Osteocyte (in vitro differentiated cells): ENCODE data around the gene ATG14. TPM values are rescaled to one million over a fixed set of nuclear protein-coding genes. Genes with fewer than 3 reads are reported as not detected.

Experiments
- DNase-seq: peaks from one replicate; pipeline ENCODE4 v3.0.0; 2021; ENCODE audit warnings: mixed read lengths; ENCODE audit not compliant: unreplicated experiment; ENCODE audit errors: extremely low spot score
- H3K27ac Mint-ChIP-seq: one replicate; pipeline ENCODE4 v1.8.0; 2021; ENCODE audit warnings: mild to moderate bottlenecking, mixed read lengths; ENCODE audit not compliant: unreplicated experiment
- H3K27me3 Mint-ChIP-seq: one replicate; pipeline ENCODE4 v1.8.0; 2021; ENCODE audit warnings: mixed read lengths; ENCODE audit not compliant: unreplicated experiment
- H3K36me3 Mint-ChIP-seq: one replicate; pipeline ENCODE4 v1.8.0; 2021; ENCODE audit warnings: mixed read lengths; ENCODE audit not compliant: unreplicated experiment
- H3K4me1 Mint-ChIP-seq: one replicate; pipeline ENCODE4 v1.8.0; 2021; ENCODE audit warnings: mixed read lengths; ENCODE audit not compliant: unreplicated experiment
- H3K4me3 Mint-ChIP-seq: one replicate; pipeline ENCODE4 v1.8.0; 2021; ENCODE audit warnings: mild to moderate bottlenecking, moderate library complexity, mixed read lengths; ENCODE audit not compliant: unreplicated experiment
- H3K9me3 Mint-ChIP-seq: one replicate; pipeline ENCODE4 v1.8.0; 2021; ENCODE audit warnings: mixed read lengths; ENCODE audit not compliant: unreplicated experiment
- CTCF ChIP-seq: fragments of 200-600 bp; sonication (generic); IDR thresholded peaks from 2 replicates; pipeline ENCODE4 v1.5.0; 2021; ENCODE audit warnings: antibody characterized with exemption, mild to moderate bottlenecking, moderate library complexity
- total RNA-seq: library from RNA; stranded (reverse); gene quantifications from 2 replicates; pipeline ENCODE4 v1.2.1, GENCODE V29; 2021

The ATG14 gene
- total RNA-seq, 1 donor from 2014 or later: 13.8 TPM

DNA sequence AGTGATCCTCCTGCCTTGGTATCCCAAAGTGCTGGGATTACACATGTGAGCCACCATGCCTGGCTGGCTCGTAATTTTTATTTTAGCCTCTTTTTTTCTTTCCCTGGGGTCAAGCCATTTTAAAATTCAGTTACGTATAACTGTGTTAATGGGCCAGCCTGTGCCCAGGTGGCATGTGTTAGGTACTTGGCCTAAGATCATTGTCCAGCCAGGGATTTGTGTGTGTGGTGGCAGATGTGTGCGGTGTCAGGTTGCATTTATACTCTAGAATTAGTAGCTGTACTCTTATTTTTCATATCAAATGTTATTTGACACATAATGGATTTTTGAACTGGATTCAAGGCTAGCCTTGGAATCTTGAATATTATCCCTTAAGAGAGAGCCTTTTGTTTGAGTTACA lies 71.1 kb downstream of the ATG14 start:
- TF ChIP-seq CTCF: no peak
- H3K27me3 Mint-ChIP-seq: no peaks in the 10 kb centered on the region
- no peak overlapping the region for H3K27ac Mint-ChIP-seq

GRCh38 chr14:55339770-55340169 lies 71.9 kb downstream of the ATG14 start:
- no peak overlapping the region for H3K4me3 Mint-ChIP-seq
- H3K36me3 Mint-ChIP-seq: no peaks in the 10 kb centered on the region
- TF ChIP-seq CTCF: no peak
- peaks cover 15% of the 10 kb centered on the region for H3K4me1 Mint-ChIP-seq
- H3K27ac Mint-ChIP-seq: no peak overlapping the region
- no peaks in the 10 kb centered on the region for H3K27me3 Mint-ChIP-seq
- H3K9me3 Mint-ChIP-seq: no peaks in the 10 kb centered on the region
- no peak for DNase-seq

More for the DNA sequence above, 71.1 kb downstream of the ATG14 start:
- peak; percentile 15 for DNase-seq
- no peak overlapping the region for H3K4me3 Mint-ChIP-seq
- H3K9me3 Mint-ChIP-seq: no peaks in the 10 kb centered on the region
- H3K4me1 Mint-ChIP-seq: peaks cover 13% of the 10 kb centered on the region
- no peaks in the 10 kb centered on the region for H3K36me3 Mint-ChIP-seq

GRCh38 chr14:55336691-55337090 lies 74.9 kb downstream of the ATG14 start:
- Mint-ChIP-seq H3K27me3 (no peaks in the 10 kb centered on the region), H3K9me3 (no peaks in the 10 kb centered on the region), H3K27ac (no peak overlapping the region), H3K4me1 (peaks cover 38% of the 10 kb centered on the region), H3K36me3 (no peaks in the 10 kb centered on the region), H3K4me3 (no peak overlapping the region)
- no peak for DNase-seq
- TF ChIP-seq CTCF: no peak

- H3K36me3 Mint-ChIP-seq: no peaks in the 10 kb centered on the region
- no peak overlapping the region for H3K4me3 Mint-ChIP-seq
- no peaks in the 10 kb centered on the region for H3K9me3 Mint-ChIP-seq
- H3K4me1 Mint-ChIP-seq: peaks cover 38% of the 10 kb centered on the region
- no peak overlapping the region for H3K27ac Mint-ChIP-seq
- DNase-seq: no peak
- no peaks in the 10 kb centered on the region for H3K27me3 Mint-ChIP-seq
- TF ChIP-seq CTCF: no peak
These were observed 75.5 kb downstream of the ATG14 start for GRCh38 chr14:55336162-55336561.

GRCh38 chr14:55333711-55334485 lies 77.7 kb downstream of the ATG14 start:
- Mint-ChIP-seq H3K36me3 (no peaks in the 10 kb centered on the region), H3K4me3 (no peak overlapping the region), H3K27ac (peak overlapping the region; percentile 36), H3K27me3 (no peaks in the 10 kb centered on the region), H3K9me3 (no peaks in the 10 kb centered on the region), H3K4me1 (peaks cover 47% of the 10 kb centered on the region)
- TF ChIP-seq CTCF: no peak
- DNase-seq: no peak
